Endodermal cell (in vitro differentiated cells): Measurements from ENCODE around the gene ZSWIM4. TPM values are rescaled to one million over a fixed set of nuclear protein-coding genes. Genes with fewer than 3 reads are reported as not detected.

Experiments used
- DNase-seq: peaks from one replicate; pipeline ENCODE4 v3.0.0-alpha.2; 2017
- H3K27ac ChIP-seq: 2 replicates; pipeline ENCODE4 v1.5.1; 2013; ENCODE audit warnings: mild to moderate bottlenecking, low read depth, low read length, moderate library complexity
- H3K27me3 ChIP-seq: 2 replicates; pipeline ENCODE4 v1.6.1; 2013; ENCODE audit warnings: mild to moderate bottlenecking, low read length, moderate library complexity; ENCODE audit not compliant: insufficient read depth, control insufficient read depth, poor library complexity, severe bottlenecking
- H3K36me3 ChIP-seq: 2 replicates; pipeline ENCODE4 v1.7.0; 2013; ENCODE audit warnings: mild to moderate bottlenecking, low read length, moderate library complexity; ENCODE audit not compliant: control insufficient read depth, insufficient read depth
- H3K4me1 ChIP-seq: one replicate; pipeline ENCODE4 v1.7.0; 2013; ENCODE audit warnings: low read length; ENCODE audit not compliant: control insufficient read depth, insufficient read depth
- H3K4me3 ChIP-seq: 2 replicates; pipeline ENCODE4 v1.5.1; 2013; ENCODE audit warnings: mild to moderate bottlenecking, low read length, moderate library complexity
- H3K9ac ChIP-seq: 2 replicates; pipeline ENCODE4 v1.6.1; 2013; ENCODE audit warnings: mild to moderate bottlenecking, low read length, moderate library complexity; ENCODE audit not compliant: poor library complexity, severe bottlenecking; ENCODE audit errors: extremely low read depth
- H3K9me3 ChIP-seq: 2 replicates; pipeline ENCODE4 v1.6.1; 2013; ENCODE audit warnings: mild to moderate bottlenecking, low read length, moderate library complexity; ENCODE audit not compliant: control insufficient read depth
- H3K27ac Mint-ChIP-seq: 2 replicates; pipeline ENCODE4 v1.8.0; 2020; ENCODE audit warnings: mixed read lengths
- H3K27me3 Mint-ChIP-seq: 2 replicates; pipeline ENCODE4 v1.8.0; 2021; ENCODE audit warnings: mild to moderate bottlenecking, mixed read lengths; ENCODE audit not compliant: insufficient read depth
- H3K36me3 Mint-ChIP-seq: 2 replicates; pipeline ENCODE4 v1.8.0; 2020; ENCODE audit warnings: low read depth, mixed read lengths
- H3K4me1 Mint-ChIP-seq: 2 replicates; pipeline ENCODE4 v1.8.0; 2020; ENCODE audit warnings: mixed read lengths
- H3K4me3 Mint-ChIP-seq: 2 replicates; pipeline ENCODE4 v1.8.0; 2020; ENCODE audit warnings: mild to moderate bottlenecking, moderate library complexity, mixed read lengths
- H3K9me3 Mint-ChIP-seq: 2 replicates; pipeline ENCODE4 v1.8.0; 2020; ENCODE audit warnings: mild to moderate bottlenecking, mixed read lengths
- WGBS, 2 experiments: methylation state at CpG; one replicate each; pipeline versions ENCODE4 v1.1.5 to v1.1.7; 2013; ENCODE audit warnings: missing lambda C conversion rate in 2 of 2, mixed read lengths in 1 of 2; ENCODE audit not compliant: insufficient coverage in 1 of 2, insufficient read length in 1 of 2; 5-methylcytosine and 5-hydroxymethylcytosine counted together
- total RNA-seq, 2 donors: library from RNA; stranded (reverse); fragmentation: NEBNext Ultra II Directional in 1 of 2; extraction: Animal tissue kit (Norgen Biotek cat#: 25700) in 1 of 2; gene quantifications; 2 replicates in 1 of 2; 3 replicates in 1 of 2; pipeline ENCODE4 v1.2.1, GENCODE V29; 2021
- TF ChIP-seq, protein P1 (sequence below): fragments of 200-600 bp; sonication (generic); conservative IDR thresholded peaks from 2 replicates; pipeline ENCODE4 v1.5.0; 2021; ENCODE audit warnings: antibody characterized with exemption, mild to moderate bottlenecking

ZSWIM4 gene
- total RNA-seq, 2 donors from 2014 or later, result 30.0 to 41.9 TPM

DNA sequence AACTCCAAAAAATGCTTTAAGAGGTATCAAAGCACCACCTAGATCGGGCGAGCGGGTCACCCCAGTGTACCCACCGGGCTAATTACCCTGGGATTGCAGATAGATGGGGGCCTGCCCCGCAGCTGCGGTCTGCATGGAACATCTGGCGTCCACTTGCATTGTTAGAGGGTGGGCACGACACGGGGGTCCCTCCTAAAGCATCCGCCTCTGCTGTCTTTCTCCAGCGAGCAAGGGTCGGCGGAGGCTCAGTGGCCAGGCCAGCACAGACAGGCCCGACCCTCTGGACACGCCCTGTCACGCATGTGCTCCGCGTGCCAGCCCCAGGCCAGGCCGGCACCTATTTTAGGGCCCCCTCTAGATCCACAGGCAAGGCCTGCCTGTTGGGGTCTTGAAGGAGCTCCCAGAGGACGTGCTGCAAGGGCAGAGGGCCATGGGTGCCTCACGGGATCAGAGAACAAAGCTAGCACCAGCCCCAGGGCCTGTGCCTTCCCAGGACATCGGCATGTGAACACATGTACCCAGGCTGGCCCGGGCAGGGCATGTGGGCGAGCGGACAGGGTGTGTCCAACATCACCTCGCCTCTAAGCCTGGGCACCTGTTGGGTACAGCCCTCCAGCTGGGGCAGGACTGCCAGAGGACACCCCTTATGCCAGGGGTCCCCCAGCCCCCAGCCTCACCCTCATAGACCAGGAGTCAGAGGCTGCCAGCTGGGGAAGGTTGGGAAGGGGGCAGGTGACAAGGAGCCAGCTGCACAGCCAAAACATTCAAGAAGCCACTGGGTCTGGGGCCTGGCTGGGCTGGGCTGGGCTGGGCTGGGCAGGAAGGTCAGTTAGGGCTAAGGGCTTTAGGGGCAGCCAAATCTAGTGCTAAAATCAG lies 46.1 kb downstream of the ZSWIM4 start:
- H3K4me1 ChIP-seq, result peaks cover 12% of the 10 kb centered on the region
- H3K27ac ChIP-seq, result no peak overlapping the region
- TF ChIP-seq, protein P1, sequence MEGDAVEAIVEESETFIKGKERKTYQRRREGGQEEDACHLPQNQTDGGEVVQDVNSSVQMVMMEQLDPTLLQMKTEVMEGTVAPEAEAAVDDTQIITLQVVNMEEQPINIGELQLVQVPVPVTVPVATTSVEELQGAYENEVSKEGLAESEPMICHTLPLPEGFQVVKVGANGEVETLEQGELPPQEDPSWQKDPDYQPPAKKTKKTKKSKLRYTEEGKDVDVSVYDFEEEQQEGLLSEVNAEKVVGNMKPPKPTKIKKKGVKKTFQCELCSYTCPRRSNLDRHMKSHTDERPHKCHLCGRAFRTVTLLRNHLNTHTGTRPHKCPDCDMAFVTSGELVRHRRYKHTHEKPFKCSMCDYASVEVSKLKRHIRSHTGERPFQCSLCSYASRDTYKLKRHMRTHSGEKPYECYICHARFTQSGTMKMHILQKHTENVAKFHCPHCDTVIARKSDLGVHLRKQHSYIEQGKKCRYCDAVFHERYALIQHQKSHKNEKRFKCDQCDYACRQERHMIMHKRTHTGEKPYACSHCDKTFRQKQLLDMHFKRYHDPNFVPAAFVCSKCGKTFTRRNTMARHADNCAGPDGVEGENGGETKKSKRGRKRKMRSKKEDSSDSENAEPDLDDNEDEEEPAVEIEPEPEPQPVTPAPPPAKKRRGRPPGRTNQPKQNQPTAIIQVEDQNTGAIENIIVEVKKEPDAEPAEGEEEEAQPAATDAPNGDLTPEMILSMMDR, result no peak
- H3K27me3 ChIP-seq, result no peaks in the 10 kb centered on the region
- H3K4me3 ChIP-seq, result peak overlapping the region; percentile 82
- H3K9me3 ChIP-seq, result no peaks in the 10 kb centered on the region
- H3K4me1 Mint-ChIP-seq, result peaks cover 10% of the 10 kb centered on the region
- H3K36me3 ChIP-seq, result no peaks in the 10 kb centered on the region
- no peaks in the 10 kb centered on the region for H3K36me3 Mint-ChIP-seq
- peak overlapping the region; percentile 76 for H3K4me3 Mint-ChIP-seq
- peak overlapping the region; percentile 80 for H3K9ac ChIP-seq
- no peak overlapping the region for H3K27ac Mint-ChIP-seq
- H3K9me3 Mint-ChIP-seq, result no peaks in the 10 kb centered on the region
- 92 to 98% methylated on average over 15 to 26 of the region's 26 CpGs for WGBS, 2 experiments
- peak; percentile 63 for DNase-seq
- no peaks in the 10 kb centered on the region for H3K27me3 Mint-ChIP-seq

DNA sequence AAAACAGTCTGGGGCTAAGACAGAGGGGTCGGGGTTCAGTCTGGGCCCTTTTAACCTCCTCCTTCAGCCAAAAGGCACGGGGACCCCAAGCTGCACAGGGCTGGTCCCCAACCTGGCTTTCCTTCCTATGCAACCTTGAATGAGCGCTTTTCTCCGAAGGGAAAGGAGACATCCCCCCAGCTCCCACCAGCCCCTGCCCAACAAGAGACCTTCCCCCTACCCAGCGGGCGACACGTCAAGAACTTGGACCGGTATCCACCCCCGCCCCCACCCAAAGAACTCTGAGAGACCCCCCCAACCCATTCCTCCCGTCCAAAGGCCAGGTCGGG lies 46.7 kb downstream of the ZSWIM4 start:
- peaks cover 15% of the 10 kb centered on the region for H3K4me1 Mint-ChIP-seq
- Histone ChIP-seq H3K4me3 (peak overlapping the region; percentile 82), H3K9ac (peak overlapping the region; percentile 80), H3K27ac (no peak overlapping the region), H3K4me1 (peaks cover 16% of the 10 kb centered on the region), H3K9me3 (no peaks in the 10 kb centered on the region), H3K27me3 (no peaks in the 10 kb centered on the region), H3K36me3 (no peaks in the 10 kb centered on the region)
- TF ChIP-seq, protein P1, result no peak
- DNase-seq, result no peak
- H3K4me3 Mint-ChIP-seq, result peak overlapping the region; percentile 76
- no peaks in the 10 kb centered on the region for H3K9me3 Mint-ChIP-seq
- H3K36me3 Mint-ChIP-seq, result no peaks in the 10 kb centered on the region
- peak overlapping the region; percentile 68 for H3K27ac Mint-ChIP-seq
- 22 to 63% methylated on average over 1 to 8 of the region's 11 CpGs for WGBS, 2 experiments
- no peaks in the 10 kb centered on the region for H3K27me3 Mint-ChIP-seq

DNA sequence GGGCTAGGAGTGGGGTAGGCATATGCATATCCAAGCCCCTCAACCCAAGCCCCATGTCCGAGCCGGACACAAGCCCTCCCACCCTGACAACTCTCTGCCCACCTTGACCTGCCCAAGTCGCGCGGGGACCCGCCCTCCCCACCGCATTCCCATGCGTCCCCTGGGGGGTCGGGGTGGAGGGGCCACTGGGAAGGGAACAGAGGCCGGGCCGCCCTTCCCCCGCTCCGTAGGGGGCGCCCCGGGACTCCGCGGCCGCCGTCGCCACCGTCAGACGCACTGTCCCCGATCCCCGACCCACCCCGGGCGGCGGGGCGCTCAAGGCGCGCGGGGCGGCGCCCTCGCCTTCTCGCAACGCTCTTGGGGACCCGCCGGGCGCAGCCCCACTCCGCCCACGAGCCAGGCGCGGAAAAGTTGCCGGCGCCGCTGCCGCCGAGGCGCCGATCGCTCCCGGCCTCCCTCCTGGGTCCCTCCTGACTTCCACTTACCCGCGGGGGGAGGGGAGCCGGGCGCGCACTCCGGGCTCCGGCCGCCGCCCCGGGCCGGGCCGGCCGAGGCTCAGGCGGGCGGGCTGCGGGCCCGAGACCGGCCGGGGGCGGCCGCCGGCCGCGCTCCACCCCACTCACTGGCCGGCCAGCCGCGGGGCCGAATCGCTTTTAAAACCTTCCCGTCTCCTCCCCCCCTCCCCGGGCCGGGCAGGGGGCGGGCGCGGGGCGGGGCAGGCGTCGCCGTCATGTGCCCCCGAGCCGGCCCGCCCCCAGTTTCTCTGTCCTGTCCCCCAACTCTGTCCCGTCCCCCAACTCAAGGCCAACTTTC lies 47.3 kb downstream of the ZSWIM4 start:
- no peaks in the 10 kb centered on the region for H3K36me3 ChIP-seq
- Mint-ChIP-seq H3K4me1 (peaks cover 15% of the 10 kb centered on the region), H3K36me3 (no peaks in the 10 kb centered on the region), H3K4me3 (peak overlapping the region; percentile 76), H3K27ac (peak overlapping the region; percentile 90), H3K27me3 (no peaks in the 10 kb centered on the region), H3K9me3 (no peaks in the 10 kb centered on the region)
- peaks cover 17% of the 10 kb centered on the region for H3K4me1 ChIP-seq
- H3K9ac ChIP-seq, result peak overlapping the region; percentile 80
- no peak overlapping the region for H3K27ac ChIP-seq
- no peaks in the 10 kb centered on the region for H3K9me3 ChIP-seq
- TF ChIP-seq, protein P1, result peak; percentile 23
- peak; percentile 71 for DNase-seq
- peak overlapping the region; percentile 83 for H3K4me3 ChIP-seq
- no peaks in the 10 kb centered on the region for H3K27me3 ChIP-seq
- 0% methylated on average over 4 to 86 of the region's 95 CpGs for WGBS, 2 experiments
